Nucleus accumbens (tissue), 56 donors: Measurements from ENCODE around the gene CPSF7.
"Not testable (repeated sequence)": the region's sequence is repeated elsewhere in the genome, so short reads cannot be mapped to it uniquely, and the experiment has no call there.

Experiments used
- DNase-seq, 56 donors: peaks; one replicate each; lab custom pipeline; 2025; lab: John Stamatoyannopoulos, UW

Gene CPSF7

DNA sequence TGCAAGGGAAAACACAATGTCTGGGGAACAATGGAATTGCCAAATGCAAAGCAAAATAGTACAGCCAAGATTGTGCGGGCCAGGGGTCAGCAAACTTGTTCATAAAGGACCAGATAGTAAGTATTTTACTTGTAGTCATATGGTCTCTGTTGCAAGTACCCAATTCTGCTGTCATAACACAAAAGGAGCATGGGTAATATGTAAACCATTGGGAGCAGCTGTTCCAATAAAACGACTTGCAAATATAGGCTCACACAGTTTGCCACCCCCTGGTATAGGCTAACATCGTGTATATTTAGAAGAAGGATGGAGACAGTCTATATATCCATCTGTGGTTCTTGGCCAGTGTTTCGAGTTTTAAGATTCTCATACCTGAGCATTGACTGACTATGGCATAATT is 15.7 kb upstream of the CPSF7 start:
- no peak for DNase-seq

- peak in 1 of 56 donors; percentile 3 for DNase-seq
Measured at GRCh38 chr11:61442616-61443015, 12.8 kb upstream of the CPSF7 start.

DNA sequence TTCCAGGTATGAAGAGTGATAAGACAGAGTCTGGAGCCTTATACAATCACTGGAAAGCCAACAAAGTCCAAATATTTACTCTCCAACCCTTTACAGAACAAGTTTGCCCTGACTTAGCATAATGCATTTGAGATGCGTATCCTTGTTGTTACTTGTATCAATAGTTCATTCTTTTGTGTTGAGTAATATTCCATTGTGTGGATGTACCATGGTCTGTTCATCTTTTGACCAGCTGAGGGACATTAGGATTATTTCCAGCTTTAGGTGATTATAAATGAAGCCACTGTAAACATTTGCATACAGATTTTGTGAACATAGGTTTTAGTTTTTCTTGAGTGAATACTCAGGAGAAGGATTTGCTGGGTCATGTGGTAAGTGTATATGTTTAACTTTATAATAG is 9.8 kb upstream of the CPSF7 start:
- DNase-seq, result no peak

DNA sequence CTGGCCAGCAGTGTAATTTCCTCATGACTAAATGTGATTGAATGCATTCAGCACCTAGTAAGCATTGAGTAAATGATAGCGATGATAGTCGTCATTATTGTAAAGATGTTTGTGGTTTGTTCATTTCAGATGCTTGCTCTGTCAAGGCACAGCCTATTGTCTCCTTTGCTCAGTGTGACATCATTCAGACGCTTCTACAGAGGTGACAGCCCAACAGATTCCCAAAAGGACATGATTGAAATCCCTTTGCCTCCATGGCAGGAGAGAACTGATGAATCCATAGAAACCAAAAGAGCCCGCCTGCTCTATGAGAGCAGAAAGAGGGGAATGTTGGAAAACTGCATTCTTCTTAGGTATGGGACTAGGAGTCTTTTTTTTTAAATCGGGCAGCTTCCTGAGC is 7.7 kb upstream of the CPSF7 start:
- DNase-seq, result no peak

DNA sequence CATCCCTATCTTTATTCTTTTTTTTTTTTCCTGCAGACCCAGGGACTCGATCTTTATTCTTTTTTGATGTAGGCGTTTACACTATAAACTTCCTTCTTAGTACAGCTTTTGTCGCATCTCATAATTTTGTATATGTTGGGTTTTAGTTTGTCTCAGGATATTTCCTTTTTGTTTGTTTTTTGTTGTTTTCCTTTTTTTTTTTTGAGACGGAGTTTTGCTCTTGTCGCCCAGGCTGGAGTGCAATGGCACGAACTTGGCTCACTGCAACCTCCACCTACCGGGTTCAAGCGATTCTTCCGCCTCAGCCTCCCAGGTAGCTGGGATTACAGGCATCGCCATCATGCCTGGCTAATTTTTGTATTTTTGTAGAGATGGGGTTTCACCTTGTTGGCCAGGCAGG is 1.1 kb upstream of the CPSF7 start:
- not testable (repeated sequence) for DNase-seq

DNA sequence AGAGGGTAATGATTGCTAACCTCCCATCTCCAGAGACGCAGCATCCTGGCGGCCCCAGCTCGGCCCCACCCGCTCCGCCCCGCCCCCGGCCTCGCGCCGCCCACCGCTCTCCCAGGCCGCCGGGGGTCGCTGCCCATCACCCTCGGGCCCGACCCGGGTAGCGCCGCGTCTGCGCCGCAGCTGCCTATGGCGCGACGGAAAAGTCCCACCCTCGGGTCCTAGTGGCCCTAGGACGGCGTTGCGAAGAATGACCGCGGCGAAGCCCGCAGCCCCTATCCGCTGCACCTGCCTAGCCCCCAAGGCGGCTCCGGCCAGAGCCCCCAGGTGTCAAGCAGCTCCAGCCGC is 457 bp downstream of the CPSF7 start:
- peak in 17 of 56 donors; percentile 25 to 74 (median 55) for DNase-seq

DNA sequence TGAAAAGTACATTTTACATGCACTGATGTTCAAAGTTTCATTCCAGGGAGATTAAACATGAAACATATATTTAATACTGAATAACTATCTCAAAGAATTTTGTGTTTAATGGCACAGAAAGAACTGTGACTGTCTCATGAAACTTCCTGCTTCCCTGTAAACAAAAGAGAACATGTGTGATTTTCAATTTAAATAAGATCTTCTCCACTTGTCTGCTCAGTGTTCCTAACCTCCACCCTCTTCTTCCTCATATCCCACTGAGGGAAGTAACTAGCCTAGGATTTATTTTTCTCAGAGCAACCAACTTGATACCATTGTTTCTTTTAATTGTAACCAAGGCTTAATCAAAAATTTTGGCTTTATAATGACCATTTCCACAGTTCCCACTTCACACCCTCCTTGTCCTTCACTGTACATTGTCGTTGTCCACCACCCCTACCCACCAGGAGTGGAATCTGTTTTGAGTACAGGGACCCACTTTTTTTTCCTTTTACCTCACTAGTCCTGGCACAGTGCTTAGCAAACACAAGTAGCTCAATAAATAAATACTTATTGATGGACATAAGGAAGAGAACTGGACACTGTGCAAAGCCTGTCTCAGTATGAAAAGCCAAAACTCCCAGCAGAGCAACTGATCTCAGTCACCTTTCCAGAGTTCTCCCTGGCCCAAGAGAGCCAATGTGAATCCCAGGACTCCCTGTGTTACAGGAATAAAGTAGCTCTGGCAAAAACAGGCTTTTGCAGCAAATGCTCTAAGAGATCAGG is 4.2 kb downstream of the CPSF7 start:
- no peak for DNase-seq

GRCh38 chr11:61422226-61422625 is 7.5 kb downstream of the CPSF7 start:
- no peak for DNase-seq

DNA sequence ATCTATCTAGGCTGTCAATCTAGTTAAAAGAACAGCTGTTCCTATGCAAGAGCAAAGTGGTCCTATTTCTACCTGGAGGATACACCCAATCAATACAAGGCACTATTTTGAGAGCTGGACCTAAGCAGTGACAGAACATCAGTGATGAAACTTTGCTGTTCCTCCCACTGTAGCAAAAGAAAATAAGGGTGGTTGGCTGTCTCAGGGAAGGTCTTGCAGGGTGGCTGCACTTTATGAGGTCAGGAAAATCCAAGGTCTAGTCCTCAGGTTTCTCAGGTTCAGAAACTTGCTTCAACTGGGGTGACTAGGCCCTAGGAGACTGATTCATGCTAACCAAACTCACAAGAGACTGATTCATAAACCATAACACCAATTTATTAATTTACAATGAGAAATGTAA is 11.6 kb downstream of the CPSF7 start:
- no peak for DNase-seq

DNA sequence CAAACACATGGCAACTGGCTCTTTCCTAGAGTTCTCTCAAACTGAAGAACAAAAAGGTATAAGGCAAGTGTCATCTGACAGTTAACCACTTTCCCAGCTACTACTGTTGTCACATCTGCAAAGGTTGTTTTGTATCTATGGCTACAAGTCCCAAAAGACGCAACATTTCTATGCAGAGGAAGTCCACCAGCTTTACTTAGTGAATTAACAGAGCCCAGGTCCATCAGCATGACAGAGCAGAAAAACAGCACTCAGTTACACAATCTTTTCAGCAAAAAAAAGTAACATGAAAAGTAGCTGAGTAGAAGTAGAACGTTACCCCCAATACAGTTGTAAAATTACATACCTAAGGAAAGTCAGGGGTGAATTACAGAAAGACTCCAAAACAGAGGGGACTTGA is 12.1 kb downstream of the CPSF7 start:
- no peak for DNase-seq

DNA sequence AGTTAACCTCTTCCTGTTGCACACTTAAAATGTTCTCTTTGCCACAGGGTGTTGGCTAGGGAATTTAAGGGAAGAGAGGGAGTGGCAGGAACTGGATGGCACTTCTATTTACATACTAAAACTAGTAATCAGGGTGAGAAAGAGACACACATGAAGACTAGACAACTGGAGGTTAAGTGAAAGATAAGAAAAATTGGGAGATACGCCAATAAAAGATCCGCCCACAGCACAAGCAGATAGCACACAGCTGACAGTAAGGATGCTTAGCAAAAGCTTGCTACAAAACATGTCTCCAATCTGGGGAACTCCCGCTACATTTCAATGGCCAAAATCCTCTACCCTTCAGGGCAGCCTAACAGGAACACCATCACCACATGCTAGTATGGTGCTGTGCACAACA is 12.8 kb downstream of the CPSF7 start:
- DNase-seq, result no peak

DNA sequence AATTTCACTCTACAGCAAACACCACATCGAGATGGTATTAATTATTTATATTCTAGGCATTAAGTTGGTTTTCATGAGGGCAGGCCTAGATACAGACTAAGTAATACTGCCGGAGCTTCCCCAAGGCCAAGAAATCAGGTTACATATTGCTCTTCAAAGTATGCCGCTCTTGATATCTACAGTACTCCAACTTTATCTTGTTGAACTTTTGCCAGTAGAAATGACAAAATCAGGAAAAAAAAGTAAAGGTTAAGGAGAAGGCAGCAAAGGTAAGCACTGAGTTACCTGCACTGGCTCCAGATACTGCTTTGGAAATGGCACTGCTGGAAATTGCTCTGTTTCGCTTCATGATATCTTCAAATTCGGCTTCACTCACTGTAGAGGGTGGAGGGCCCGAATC is 14.4 kb downstream of the CPSF7 start:
- DNase-seq, result no peak

- DNase-seq, result no peak
Measured at GRCh38 chr11:61414547-61414946, 15.2 kb downstream of the CPSF7 start.

GRCh38 chr11:61413496-61413895 is 16.3 kb downstream of the CPSF7 start:
- no peak for DNase-seq

DNA sequence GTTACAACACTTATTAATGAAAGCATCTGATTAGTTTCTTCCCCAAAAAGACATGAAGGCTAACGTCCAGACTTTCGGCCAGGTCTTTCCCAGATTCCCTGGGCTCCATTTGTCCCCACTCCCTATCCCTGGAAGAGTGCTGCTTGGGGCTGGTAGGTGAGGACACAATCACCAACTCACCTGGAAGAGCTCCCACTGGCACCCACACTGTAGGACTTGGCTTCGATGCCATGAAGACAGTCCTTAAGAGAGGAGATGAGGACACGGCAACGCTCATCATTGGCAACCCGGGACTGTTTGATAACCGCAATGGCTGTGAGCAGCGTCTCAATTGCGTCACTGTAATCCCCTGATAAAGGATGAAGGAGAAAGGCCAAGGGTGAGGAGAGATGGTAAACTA is 18.2 kb downstream of the CPSF7 start:
- DNase-seq, result no peak

GRCh38 chr11:61406991-61407728 is 22.6 kb downstream of the CPSF7 start:
- DNase-seq, result no peak

GRCh38 chr11:61406067-61406466 is 23.7 kb downstream of the CPSF7 start:
- peak in 11 of 56 donors; percentile 7 to 50 (median 23) for DNase-seq

DNA sequence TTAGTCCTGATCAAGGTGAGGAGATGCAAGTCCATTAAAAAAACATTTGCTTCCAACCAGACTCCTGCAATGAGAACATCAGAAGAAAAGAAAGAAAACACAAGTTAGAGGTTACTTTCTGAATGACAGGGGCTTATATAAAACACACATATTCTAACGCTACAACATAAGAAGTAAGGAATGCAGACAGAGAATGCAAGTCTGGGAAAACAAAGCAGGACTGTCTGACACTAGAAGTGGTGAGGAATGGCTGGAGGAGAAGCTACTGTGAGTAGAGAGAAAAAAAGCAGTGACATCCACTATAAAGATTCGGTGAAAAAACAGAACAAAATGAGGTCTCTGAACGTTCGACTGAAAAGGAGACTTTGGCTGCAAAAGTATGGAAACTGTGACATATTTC is 25.1 kb downstream of the CPSF7 start:
- DNase-seq, result no peak

DNA sequence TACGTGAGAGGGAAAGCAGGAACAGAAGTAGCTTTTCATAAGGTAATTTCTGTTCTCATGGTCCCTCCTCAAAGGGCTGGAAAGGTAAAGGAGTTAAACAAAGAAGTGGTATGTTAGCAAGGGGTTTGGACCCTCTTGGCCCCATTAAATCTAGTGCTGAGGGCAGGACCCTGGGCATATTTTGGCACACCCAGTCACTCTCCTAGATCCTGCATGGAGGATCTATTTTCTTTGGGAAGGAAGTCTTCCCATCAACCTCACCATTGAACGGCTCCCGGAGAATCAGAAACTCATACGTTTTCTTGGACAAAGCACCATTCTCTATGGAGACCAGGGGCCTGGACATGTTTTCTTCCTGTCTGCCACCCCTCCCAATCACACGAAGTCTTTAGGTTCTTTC is 25.7 kb downstream of the CPSF7 start:
- no peak for DNase-seq

DNA sequence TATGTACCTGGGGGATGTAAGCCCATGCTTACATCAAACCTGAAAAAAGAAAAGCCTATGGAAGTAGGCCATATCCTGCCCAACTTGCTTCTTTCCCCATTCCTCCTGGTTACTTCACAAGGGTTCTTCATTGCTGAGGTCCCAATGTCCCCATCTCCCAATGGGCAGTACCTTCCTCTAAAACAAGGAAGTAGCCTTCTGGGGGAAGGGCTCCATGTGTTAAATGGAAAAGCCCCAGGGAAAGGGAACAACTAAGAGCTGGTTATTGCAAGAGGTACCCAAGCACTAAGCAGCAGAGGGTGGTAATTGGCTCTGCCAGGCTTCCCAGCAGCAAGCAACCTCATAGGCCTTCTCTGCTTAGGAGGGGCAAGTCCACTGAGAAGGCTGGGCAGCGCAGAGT is 26.1 kb downstream of the CPSF7 start:
- DNase-seq, result no peak

- DNase-seq, result no peak
Measured at GRCh38 chr11:61401573-61401972, 28.2 kb downstream of the CPSF7 start.

DNA sequence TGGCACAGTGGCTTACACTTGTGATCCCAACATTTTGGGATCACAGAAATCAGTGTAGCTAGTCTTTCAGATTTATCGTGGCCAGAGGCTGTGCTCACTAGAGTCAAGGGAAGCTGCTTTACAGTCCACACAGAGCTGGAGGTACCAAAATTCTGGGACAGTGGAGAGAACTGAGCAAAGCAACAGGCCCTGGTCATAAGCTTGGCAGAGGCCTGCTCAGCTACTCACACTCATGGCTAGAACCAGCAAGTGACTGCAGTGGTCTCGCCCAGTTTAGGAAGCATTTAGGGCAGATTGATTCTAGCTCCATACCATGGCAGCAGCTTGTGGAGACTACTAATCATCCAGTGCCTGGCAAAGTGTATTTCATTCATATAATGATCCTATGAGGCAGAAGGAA is 28.6 kb downstream of the CPSF7 start:
- no peak for DNase-seq
